Activated naive CD4-positive, alpha-beta T cell treated with Interleukin-2 at 50 U/mL for 16 hours (primary cell): Measurements from ENCODE around the gene IGSF6.
"Not testable (repeated sequence)": the region's sequence is repeated elsewhere in the genome, so short reads cannot be mapped to it uniquely, and the experiment has no call there.

Experiments
- DNase-seq: peaks from one replicate; pipeline ENCODE4 v3.0.0-alpha.2; 2020

Gene IGSF6

DNA sequence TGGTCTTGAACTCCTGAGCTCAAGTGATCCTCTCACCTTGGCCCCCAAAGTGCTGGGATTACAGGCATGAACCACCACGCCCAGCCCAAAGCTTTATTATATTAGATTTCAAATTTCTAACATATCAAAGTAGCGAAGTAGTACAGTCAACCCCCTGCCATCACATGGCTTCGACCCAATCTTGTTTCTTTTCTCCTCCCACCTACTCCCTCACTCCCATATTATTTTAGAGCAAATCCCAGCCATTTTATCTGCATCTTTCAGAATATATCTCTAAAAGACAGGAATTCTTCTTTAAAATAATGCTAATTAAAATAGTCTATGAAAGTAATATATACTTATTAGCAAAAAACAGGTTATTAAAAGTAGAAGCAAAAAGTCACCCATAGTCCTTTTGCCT, 893 bp downstream of the IGSF6 start:
- no peak for DNase-seq

DNA sequence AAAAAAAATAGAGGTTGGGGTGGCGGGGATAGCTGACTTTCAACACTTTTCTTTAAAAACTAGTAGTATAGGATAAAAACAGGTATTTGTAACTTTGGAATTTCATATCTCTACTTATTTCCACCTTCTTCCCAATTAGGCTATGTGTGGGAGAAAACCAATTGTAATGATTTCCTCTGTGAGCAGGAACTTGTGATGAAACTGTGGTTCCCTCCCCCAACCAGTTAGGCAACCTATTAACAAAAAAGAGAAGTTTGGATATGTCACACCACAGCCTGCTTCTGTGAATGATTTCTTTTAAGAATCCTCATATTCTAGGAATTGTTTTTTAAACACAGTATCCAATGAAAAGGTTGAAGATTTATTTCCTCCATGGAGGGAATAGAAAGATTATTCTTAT, 1.9 kb downstream of the IGSF6 start:
- DNase-seq: no peak

DNA sequence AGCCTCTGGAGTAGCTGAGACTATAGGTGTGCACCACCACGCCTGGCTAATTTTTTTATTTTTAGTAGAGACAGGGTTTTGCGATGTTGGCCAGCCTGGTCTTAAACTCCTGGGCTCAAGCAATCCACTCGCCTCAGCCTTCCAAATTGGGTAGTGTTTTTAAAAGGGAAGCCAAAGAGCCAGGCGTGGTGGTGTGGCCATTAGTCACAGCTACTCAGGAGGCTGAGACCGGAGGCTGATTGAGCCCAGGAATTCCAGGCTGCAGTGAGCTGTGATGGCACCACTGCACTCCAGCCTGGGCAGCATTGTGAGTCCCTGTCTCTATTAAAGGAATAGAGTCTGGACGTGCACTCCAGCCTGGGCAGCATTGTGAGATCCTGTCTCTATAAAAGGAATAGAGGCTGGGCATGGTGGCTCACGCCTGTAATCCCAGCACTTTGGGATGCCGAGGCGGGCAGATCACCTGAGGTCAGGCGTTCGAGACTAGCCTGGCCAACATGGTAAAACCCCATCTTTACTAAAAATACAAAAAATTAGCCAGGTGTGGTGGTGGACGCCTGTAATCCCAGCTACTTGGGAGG, 2.5 kb downstream of the IGSF6 start:
- not testable (repeated sequence) for DNase-seq

DNA sequence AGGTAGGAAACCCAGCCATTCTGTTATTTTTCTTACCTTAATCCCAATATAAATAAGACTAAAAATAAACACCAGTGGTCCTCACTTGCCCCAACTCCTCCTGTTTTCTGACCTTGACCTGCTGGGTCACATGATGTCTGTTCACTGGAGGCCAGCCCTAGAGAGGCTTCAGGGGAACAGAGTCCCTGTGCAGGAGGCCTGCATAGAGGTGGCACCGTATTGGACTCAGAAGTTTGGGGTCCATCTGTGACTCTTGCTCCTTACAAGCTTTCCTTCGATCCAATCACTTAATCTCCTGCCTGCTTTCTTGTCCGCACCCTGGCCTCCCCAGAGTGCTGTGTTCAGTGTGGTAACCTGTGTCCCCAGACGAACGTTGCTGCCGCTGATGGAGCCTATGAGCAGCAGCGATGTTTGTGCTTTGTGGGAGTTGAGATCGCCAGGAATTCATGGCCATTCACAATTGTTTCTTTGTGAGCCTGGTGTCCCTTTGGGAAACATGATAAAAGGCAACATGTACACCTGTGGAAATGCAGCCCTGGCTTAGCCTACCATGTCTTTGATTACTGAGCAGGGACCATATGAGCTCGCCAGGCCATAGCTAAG, 4.7 kb downstream of the IGSF6 start:
- DNase-seq: no peak

DNA sequence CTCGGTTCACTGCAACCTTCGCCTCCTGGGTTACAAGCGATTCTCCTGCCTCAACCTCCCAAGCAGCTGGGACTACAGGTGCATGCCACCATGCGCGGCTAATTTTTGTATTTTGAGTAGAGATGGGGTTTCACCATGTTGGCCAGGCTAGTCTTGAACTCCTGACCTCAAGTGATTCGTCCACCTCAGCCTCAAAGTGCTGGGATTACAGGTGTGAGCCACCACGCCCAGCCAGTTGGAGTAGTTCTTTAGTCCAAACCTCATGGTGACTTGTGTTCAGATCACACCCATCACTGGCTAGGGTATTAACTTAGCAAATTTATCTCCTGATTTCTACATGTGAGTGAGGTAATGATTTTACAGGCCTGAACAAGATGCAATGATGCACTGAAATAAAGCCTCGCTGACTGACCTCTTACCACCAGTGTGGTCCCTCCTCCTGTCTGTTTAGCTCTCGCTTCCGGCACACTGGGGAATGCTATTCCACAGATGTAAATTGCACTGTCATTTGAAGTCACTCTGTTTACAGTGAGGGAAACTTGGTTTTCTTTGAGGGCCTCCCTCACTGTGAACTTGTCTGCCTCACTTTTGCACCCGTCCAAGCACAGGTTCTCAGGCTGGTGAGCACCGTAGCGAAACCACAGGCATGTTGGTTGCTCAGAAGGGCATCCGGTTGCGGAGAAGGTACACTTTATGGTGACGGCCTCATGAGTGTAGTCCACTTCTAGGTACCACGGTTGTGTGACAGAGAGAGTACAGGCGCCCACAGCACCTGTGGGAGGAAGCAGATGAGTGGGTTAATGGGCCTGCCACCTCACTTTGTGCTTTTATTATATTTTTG, 5.5 kb downstream of the IGSF6 start:
- peak; percentile 82 for DNase-seq

DNA sequence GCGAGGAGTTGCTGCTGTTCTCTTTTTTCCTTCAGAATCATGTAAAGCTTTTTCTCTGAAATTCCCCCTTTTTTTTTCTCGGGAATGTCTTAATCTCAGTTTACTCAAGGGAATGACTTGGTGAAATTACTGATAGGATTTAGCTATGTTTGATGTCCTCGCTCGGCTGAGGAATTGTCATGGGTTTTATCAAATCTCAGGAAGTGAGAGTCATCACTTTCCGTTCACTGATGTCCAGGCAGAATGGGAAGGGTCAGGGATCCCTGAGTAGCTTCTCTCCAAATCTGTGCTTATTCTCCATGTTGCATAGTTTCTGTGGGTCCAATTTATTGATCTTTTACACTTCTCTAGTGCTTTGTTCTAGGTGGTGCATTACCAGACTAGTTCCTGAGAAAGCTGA, 6.3 kb downstream of the IGSF6 start:
- no peak for DNase-seq

DNA sequence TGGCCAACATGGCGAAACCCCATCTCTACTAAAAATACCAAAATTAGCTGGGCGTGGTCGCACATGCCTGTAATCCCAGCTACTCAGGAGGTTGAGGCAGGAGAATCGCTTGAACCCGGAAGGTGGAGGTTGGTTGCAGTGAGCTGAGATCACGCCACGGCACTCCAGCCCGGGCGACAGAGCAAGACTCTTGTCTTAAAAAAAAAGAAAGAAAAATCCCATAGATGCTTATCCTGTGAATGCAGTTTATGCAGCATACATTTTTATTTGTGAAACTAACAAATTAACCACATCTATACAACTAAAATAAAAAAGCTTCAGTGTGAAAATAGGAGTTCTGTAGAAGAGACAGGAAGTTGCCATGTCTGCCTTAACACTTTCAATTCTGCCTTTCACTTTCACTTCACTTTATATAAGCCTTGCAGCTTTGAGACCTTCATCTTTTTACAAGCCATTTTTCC, 7.1 kb downstream of the IGSF6 start:
- peak; percentile 24 for DNase-seq

DNA sequence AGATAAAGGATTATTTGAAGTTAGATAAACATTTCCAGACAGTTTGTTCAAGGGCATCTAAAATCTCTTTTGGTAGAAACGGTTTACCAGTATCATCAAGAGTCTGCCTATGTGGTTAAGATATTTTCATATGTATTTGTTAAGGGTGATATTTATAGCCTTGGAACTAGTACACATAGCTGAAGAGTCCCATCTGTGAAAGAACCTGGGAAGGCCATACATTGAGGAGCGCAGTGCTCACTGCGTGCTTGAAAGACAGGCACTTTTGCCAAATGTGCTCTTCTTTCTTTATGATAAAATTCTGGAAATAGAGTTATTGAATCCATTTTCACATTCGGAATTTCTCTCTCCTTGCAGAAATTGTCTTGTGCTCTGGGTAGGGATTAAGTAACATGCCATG, 7.7 kb downstream of the IGSF6 start:
- no peak for DNase-seq

DNA sequence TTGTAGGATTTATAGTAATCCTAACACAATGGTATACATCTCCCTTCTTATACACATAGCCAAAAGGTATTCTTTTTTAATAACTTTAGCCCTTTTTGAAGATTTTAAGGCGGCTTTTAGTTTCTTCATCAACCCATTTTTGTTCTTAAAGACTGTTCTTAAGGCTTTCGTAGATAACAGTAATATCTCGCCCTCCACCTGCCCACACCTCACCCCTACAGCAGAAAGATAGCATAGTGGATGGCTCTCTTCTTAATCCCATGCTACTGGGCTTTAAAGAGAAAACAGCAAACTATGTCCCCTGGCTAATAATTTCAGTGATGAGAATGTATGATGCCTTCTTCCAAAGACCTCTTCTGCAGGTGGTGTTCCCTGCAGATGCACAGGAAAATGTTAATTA, 8.6 kb downstream of the IGSF6 start:
- DNase-seq: no peak

DNA sequence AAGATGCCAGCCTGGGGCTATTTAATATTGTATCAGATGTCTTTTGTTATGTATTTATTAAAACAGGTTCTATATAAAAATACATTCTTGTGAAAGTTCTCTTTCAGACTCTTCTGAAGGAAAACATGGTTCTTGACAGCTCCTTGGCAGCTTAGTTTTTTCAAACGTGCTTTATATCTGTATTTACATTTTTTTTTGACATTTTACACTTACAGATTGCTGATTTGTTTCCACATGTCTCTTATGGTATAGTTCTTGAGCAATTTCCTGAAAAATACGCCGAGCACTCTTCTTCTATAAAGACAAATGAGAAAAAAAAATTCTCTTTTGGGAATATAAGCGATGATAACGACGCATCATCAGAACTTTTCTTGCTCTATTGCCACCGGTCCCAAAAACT, 9.5 kb downstream of the IGSF6 start:
- no peak for DNase-seq

DNA sequence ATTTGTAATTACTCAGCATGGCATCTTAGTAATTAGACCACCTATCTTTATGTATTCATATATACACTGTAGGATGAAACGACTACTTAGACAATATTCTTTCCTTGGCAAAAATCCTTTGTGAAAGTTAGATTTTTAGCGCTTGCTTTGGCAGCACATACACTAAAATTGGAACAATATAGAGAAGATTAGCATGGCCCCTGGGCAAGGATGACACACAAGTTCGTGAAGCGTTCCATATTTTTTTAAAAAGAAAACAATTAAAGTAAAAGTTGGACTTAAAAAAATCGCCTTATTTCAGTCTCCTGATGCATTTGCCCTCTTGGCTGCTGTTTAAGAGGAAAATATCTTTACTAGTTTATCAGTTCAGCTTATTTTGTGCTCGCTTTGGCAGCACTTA, 10.5 kb downstream of the IGSF6 start:
- DNase-seq: no peak

DNA sequence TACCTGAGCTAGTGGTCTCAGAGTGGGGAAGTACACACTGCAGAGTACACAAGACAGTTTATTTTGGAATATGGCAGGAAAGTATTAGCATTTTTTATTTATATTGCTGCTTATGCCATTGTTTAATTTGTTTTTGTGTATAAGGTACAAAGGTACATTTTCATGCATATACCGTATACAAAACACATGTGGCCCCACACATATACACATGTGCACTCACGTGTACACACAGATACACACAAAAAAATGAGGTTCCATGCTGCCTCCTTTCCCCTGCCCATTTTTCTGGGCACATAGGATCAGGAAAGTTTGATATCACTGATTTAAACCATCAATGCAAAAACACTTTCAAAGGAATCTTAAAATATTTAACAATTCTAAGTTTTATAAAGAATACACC, 12.9 kb downstream of the IGSF6 start:
- no peak for DNase-seq

DNA sequence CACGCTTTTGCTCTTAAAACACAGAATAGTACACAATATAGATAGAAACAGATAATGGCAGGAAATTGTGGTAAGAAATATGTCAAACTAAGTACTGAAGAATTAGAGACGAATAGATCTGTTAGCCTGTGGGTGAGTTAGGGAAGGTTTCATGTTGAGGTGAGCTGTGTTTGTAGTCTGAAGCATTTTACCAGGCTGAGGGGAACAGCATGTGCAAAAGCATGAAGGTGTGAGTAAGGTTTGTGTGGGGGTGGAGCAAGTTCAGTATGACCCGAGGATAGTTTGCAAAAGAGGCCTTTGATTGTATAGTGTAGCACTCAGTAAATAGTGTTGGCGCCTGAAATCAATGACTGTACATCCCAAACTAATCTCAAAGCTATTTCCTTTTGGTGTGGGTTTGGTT, 13.8 kb downstream of the IGSF6 start:
- peak; percentile 30 for DNase-seq

DNA sequence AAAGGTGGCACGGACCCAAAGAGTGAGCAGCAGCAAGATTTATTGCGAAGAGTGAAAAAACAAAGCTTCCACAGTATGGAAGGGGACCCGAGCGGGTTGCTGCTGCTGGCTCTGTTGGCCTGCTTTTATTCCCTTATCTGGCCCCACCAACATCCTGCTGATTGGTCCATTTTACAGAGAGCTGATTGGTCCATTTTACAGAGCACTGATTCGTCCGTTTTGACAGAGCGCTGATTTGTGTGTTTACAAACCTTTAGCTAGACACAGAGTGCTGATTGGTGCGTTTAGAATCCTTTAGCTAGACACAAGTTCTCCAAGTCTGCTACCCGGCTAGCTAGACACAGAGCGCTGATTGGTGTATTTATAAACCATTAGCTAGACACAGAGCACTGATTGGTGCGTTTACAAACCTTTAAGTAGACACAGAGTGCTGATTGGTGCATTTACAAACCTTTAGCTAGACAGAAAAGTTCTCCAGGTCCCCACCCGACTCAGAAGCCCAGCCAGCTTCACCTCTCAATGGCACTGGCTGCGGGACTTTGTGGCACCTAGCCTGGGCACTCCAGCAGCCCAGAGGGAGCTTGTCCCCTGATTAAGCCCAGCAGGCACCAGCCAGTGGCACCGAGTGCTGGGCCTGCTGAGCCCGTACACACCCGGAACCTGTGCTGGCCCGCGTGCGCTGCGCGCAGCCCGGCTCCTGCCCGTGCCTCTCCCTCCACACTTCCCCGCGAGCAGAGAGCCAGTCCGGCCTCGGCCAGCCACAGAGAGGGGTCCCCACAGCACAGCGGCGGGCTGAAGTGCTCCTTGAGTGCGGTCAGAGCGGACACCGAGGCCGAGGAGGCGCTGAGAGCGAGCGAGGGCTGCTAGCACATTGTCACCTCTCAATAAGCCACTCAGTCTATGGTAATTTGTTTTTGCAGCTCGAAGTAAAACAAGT, 15.1 kb downstream of the IGSF6 start:
- DNase-seq: no peak

DNA sequence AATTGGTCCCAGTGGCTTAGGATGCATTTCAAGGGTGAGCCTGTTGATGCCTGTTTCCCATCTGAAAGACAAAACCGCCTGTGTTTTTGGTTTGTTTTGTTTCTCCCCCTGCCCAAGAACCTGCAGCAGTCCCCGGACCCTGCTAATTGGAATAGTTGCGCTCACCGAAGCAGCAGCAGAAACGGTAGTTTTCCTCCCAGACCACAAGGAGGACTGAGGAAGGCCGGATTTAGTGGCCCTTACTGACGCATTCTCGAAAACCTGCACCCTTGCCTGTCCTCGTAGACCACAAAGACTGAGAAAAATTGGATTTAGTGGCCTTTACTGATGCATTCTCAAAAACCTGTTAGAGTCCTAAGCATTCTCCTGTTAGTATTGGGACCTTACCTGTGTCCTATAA, 16.7 kb downstream of the IGSF6 start:
- not testable (repeated sequence) for DNase-seq

DNA sequence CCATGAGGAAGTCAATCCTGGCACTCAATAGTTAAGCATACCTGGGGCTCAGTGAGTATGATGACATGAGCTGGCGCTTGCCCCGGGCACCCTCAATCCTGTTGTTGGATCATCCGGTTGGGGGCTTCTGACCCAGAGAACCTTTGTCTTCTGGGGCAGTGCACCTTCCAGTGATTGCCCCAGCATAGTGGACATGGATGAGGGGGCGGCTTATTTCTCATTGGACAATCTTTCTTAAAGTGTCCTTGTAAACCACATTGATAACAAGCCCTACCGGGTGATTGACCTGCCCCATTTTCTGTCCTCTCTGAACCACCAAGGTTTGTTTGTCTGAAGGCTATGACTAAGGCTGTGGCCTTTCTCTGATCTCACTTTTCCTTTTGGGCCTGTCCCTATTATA, 18.2 kb downstream of the IGSF6 start:
- no peak for DNase-seq

DNA sequence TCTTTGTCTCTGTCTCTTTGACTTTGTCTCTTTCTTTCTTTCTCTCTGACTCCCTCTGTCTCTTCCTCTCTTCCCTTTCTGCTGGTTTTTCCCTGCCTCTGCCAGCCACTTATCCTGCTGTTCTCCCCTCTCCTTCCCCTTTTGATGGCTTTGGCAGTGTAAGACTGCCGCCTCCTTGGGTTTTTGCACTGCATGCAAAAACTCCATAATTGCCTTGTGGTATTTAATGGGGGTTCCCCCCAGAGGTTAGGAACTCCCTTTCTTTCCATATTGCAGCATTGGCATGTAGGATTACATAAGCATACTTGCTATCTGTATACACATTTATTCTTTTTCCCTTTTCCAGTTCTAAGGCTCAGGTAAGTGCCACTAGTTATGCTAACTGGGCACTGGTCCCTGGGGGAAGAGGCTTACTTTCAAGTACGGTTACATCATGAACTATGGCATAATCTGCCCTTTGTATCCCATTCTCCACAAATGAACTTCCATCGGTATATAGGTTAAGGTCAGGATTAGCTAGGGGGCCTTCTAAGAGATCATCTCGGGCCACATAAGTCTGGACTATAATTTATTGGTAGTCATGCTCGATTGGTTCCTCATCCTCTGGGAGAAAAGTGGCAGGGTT, 20.3 kb downstream of the IGSF6 start:
- DNase-seq: not testable (repeated sequence)

DNA sequence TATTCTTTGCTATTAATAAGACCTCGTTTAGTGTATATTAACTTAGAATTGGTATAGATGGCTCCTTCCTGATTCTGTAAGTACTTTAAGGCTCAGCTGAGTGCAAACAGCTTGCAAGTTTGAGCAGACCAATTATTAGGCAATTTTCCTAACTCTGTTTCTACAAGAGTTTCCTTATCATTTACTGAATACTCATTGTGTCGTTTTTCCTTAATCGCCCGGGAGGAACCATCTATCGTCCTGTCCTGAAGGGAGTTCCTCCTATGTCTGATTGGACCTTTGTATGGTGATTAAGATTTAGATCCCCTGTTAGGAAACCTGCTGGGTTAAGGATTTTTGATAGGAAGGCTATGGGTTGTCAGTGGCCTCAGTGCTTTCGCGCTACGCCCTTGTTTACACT, 21.0 kb downstream of the IGSF6 start:
- DNase-seq: not testable (repeated sequence)

DNA sequence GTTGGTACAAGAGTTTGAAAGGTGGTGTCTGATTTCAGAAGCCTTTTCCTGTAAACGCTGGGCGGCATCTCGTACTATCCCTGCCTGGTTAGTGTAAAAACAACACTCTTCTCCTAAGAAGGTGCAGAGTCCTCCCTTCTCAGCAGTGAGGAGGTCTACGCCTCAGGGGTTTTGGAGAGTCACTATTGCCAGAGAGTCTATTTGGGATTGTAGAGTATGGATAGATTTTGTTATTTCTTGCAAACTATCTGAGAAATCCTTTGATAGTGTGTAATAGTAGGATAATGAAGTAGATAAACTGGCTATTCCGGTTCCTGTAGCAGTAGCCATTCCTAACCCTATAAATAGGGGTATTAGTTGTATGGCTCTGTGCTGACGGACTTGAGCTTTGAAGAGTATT, 21.5 kb downstream of the IGSF6 start:
- not testable (repeated sequence) for DNase-seq

DNA sequence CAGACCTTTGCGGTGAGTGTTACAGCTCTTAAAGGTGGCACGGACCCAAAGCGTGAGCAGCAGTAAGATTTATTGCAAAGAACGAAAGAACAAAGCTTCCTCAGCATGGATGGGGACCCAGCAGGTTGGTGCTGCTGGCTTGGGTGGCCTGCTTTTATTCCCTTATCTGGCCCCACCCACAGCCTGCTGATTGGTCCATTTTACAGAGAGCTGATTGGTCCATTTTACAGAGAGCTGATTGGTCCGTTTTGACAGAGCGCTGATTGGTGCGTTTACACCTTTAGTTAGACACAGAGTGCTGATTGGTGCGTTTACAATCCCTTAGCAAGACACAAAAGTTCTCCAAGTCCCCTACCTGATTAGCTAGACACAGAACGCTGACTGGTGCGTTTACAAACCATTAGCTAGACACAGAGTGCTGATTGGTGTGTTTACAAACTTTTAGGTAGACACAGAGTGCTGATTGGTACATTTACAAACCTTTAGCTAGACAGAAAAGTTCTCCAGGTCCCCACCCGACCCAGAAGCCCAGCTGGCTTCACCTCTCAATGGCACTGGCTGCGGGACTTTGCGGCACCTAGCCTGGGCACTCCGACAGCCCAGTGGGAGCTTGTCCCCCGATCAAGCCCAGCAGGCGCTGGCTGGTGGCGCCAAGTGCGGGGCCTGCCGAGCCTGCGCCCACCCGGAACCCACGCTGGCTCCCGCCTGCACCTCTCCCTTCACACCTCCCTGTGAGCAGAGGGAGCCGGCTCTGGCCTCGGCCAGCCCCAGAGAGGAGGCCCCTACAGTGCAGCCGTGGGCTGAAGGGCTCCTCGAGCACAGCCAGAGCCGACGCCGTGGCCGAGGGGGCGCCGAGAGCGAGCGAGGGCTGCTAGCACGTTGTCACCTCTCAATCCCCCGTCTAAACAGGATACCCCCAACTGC, 22.5 kb downstream of the IGSF6 start:
- not testable (repeated sequence) for DNase-seq

DNA sequence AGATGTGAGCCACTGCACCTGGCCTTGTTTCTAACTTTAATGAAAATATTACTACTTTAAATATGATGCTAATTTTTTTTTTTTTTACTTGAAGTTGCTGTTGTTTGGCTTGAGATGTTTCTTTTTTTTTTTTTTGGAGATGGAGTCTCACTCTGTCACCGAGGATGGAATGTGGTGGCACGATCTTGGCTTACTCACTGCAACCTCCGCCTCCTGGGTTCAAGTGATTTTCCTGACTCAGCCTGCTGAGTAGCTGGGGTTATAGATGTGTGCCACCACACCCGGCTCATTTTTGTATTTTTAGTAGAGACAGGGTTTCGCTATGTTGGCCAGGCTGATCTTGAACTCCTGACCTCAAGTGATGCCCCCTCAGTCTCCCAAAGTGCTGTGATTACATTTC, 23.6 kb downstream of the IGSF6 start:
- no peak for DNase-seq
